GM12878 (cell line): Measurements from ENCODE around the gene VSTM2L. TPM values are rescaled to one million over a fixed set of nuclear protein-coding genes. Genes with fewer than 3 reads are reported as not detected.
A peak's percentile ranks its signal among the peaks of the same experiment; 100 is the strongest.

Experiments used
- ATAC-seq: fragments of 200-7000 bp; cut with Tn5 transposase; 3 replicates; pipeline ENCODE4 v1.9.1; 2020; ENCODE audit warnings: mild to moderate bottlenecking, moderate library complexity
- BruUV-seq: library from RNA; stranded (reverse); fragments of 400-500 nt; replicated peaks from 2 replicates; lab custom pipeline; 2021; lab: Mats Ljungman, UMichigan
- CTCF ChIA-PET: fragments of 300-600 bp; sonication (Branson Sonifier 250); formaldehyde crosslinking; extraction: SDS; loops from one replicate; lab custom pipeline; 2021; ENCODE audit warnings: inconsistent platforms; lab: Yijun Ruan, JAX
- POLR2A ChIA-PET: fragments of 350-600 bp; formaldehyde crosslinking; extraction: SDS; loops from one replicate; lab custom pipeline; 2021; ENCODE audit warnings: inconsistent platforms; lab: Charles Lee
- RAD21 ChIA-PET: fragments of 300-600 bp; sonication (Branson Sonifier 250); formaldehyde crosslinking; loops from one replicate; lab custom pipeline; 2023; ENCODE audit warnings: antibody characterized with exemption; ENCODE audit not compliant: unreplicated experiment; lab: Charles Lee
- SMC1A ChIA-PET: fragments of 300-600 bp; sonication (Branson Sonifier 250); formaldehyde crosslinking; loops from one replicate; lab custom pipeline; 2023; ENCODE audit not compliant: unreplicated experiment, uncharacterized antibody; lab: Charles Lee
- DNase-seq: peaks from one replicate; pipeline ENCODE4 v3.0.0-alpha.2; 2011; ENCODE audit warnings: low read depth, low spot score
- FAIRE-seq: peaks from 3 replicates; lab custom pipeline; 2011; peaks lifted over from hg19 to GRCh38; lab: Jason Lieb, UNC
- H2AFZ ChIP-seq: 2 replicates; pipeline ENCODE4 v1.6.0; 2011; ENCODE audit warnings: low read depth, low read length, control low read depth; ENCODE audit not compliant: control insufficient read depth
- H3K27ac ChIP-seq: 2 replicates; pipeline ENCODE4 v1.5.1; 2011; ENCODE audit warnings: control low read depth; ENCODE audit not compliant: control insufficient read depth, insufficient read depth
- H3K27me3 ChIP-seq, 2 experiments: replicated peaks in 1 of 2; 2 replicates each; pipeline versions ENCODE4 v1.6.0 to v1.6.1; 2011; ENCODE audit warnings: low read length in 1 of 2; ENCODE audit not compliant: control insufficient read depth in 2 of 2, insufficient read depth in 2 of 2
- H3K36me3 ChIP-seq, 2 experiments: 2 replicates each; pipeline ENCODE4 v1.5.1; 2011; ENCODE audit warnings: low read length in 1 of 2; ENCODE audit not compliant: control insufficient read depth in 2 of 2, insufficient read depth in 2 of 2
- H3K4me1 ChIP-seq: 2 replicates; pipeline ENCODE4 v1.6.1; 2011; ENCODE audit warnings: mild to moderate bottlenecking, low read length, moderate library complexity, mixed read lengths; ENCODE audit not compliant: control insufficient read depth, insufficient read depth
- H3K4me2 ChIP-seq: 2 replicates; pipeline ENCODE4 v1.6.0; 2011; ENCODE audit warnings: control low read depth; ENCODE audit not compliant: control insufficient read depth, insufficient read depth
- H3K4me3 ChIP-seq: fragments of 200-600 bp; sonication (generic); 2 replicates; pipeline ENCODE4 v1.5.1; 2016
- H3K79me2 ChIP-seq: 2 replicates; pipeline ENCODE4 v1.6.0; 2011; ENCODE audit warnings: low read length; ENCODE audit not compliant: control insufficient read depth, insufficient read depth
- H3K9ac ChIP-seq: 2 replicates; pipeline ENCODE4 v1.8.0; 2011; ENCODE audit warnings: low read length, control low read depth, mixed read lengths; ENCODE audit not compliant: control insufficient read depth, insufficient read depth
- H3K9me3 ChIP-seq: replicated peaks from 3 replicates; pipeline ENCODE4 v1.5.1; 2011; ENCODE audit warnings: mild to moderate bottlenecking, low read length; ENCODE audit not compliant: control insufficient read depth, insufficient read depth
- H4K20me1 ChIP-seq: 2 replicates; pipeline ENCODE4 v1.6.0; 2011; ENCODE audit not compliant: control insufficient read depth, insufficient read depth
- SMARCA5 ChIP-seq: fragments of 450-650 bp; IDR thresholded peaks from 2 replicates; pipeline ENCODE4 v1.6.1; 2017; ENCODE audit warnings: mild to moderate bottlenecking
- WGBS: methylation state at CpG from one replicate; pipeline ENCODE4 v1.1.6; 2016; ENCODE audit warnings: low lambda C conversion rate; ENCODE audit not compliant: insufficient replicate concordance, insufficient coverage; ENCODE audit errors: missing lambda C conversion rate; 5-methylcytosine and 5-hydroxymethylcytosine counted together
- in situ Hi-C: fragments of 300-500 bp; cut with MboI; formaldehyde crosslinking; loops from 9 replicates; pipeline ENCODE4 v1.14.3; 2018; ENCODE audit warnings: mixed read lengths
- intact Hi-C: fragments of 100-400 bp; cut with micrococcal nuclease; formaldehyde crosslinking; loops from one replicate; pipeline ENCODE4 v1.14.2; 2022; ENCODE audit not compliant: unreplicated experiment
- polyA plus RNA-seq, 11 experiments: library from polyadenylated mRNA; depleted of rRNA in 4 of 11; unstranded in 6 of 11; stranded (reverse) in 5 of 11; fragments of >200 nt; fragmentation: Nextera tagmentation in 4 of 11; fragmentation: Illumina TruSeq in 1 of 11; extraction: Ambion mirVana in 4 of 11; extraction: Trizol in 1 of 11; gene quantifications; 1 replicate in 1 of 11; 2 replicates in 10 of 11; pipeline versions ENCODE4 v1.2.1 to v1.2.3, GENCODE V29; 2011 to 2016; ENCODE audit warnings: inconsistent platforms in 2 of 11, missing spikeins in 2 of 11, low read depth in 1 of 11
- total RNA-seq, 4 experiments: library from RNA; depleted of rRNA in 3 of 4; stranded (reverse); fragments of >200 nt in 3 of 4; fragmentation: Illumina TruSeq in 1 of 4; extraction: Trizol in 1 of 4; gene quantifications; 2 replicates each; pipeline versions ENCODE4 v1.2.1 to v1.2.3, GENCODE V29; 2013 to 2021
- TF ChIP-seq, protein P1 (sequence below): fragments of 450-650 bp; IDR thresholded peaks from 2 replicates; pipeline ENCODE4 v1.6.1; 2017; ENCODE audit warnings: low read depth, mild to moderate bottlenecking, moderate library complexity

VSTM2L gene
- total and polyA plus RNA-seq, 10 of the 15 experiments (the other 5 are each of a cell fraction or from before 2014, with no cell fraction given): 0.05 to 1.5 (median 0.63) TPM; not detected in 2

DNA sequence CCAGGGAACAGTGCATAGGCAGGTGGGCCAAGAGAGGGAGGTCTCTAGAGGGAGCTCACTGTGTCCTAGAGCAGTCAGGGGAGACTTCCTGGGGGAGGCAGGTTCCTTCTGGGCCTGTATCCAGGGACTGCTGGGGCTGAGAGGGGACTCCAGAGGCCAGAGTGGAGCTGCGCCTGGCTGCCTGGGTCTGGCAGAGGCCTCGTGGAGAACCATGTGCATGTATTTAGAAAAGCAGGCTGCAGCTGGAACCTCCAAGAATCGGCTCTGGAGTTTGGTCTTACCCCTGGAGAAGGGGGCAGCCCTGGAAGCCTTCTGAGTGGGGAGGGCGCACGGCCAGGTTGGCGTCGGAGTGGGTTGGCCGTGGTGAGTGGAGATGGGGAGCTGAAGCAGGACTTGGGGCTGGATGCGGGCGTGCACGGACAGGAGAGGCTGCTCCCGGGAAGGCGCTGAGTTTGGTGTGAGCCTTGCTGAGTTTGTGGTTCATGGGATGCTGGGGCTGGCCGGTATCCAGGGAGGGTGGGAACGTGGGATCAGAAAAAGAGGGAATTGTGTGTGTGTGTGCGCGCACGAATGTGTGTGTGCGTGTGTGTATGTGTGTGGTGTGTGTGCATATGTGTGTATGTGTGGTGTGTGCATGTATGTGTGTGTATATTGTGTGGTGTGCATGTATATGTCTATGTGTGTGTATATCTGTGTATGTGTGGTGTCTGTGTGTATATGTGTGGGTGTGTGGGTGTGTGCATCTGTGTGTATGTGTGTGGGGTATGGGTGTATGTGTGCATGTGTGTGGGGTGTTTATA, 10.8 kb downstream of the VSTM2L start (continued):
- TF ChIP-seq, protein P1, sequence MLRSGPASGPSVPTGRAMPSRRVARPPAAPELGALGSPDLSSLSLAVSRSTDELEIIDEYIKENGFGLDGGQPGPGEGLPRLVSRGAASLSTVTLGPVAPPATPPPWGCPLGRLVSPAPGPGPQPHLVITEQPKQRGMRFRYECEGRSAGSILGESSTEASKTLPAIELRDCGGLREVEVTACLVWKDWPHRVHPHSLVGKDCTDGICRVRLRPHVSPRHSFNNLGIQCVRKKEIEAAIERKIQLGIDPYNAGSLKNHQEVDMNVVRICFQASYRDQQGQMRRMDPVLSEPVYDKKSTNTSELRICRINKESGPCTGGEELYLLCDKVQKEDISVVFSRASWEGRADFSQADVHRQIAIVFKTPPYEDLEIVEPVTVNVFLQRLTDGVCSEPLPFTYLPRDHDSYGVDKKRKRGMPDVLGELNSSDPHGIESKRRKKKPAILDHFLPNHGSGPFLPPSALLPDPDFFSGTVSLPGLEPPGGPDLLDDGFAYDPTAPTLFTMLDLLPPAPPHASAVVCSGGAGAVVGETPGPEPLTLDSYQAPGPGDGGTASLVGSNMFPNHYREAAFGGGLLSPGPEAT: no peak

- BruUV-seq: no TSS peak
- WGBS: 43% methylated on average over 5 of the region's 5 CpGs
Observed at GRCh38 chr20:37914367-37914671, 11.4 kb downstream of the VSTM2L start.

More at GRCh38 chr20:37914367-37914671, 11.4 kb downstream of the VSTM2L start:
- Histone ChIP-seq H3K27ac (no peak overlapping the region), H3K4me3 (no peak overlapping the region), H3K9me3 (no peaks in the 10 kb centered on the region), H3K36me3 (no peaks in the 10 kb centered on the region), H3K27me3 (no peaks in the 10 kb centered on the region; a peak in 1 of 4 replicates), H3K79me2 (no peaks in the 10 kb centered on the region), H4K20me1 (no peaks in the 10 kb centered on the region), H3K9ac (no peak overlapping the region), H3K4me1 (no peaks in the 10 kb centered on the region; the same call in none of the 2 replicates), H2AFZ (peak overlapping the region; percentile 15), H3K4me2 (no peak overlapping the region)
- ATAC-seq: no peak
- FAIRE-seq: no peak
- in situ Hi-C loops: no loop called here
- ChIA-PET SMC1A (no interaction called here), CTCF (interaction anchor here (1.1 kb wide), 1 partner anchor 12 kb away, joined by 3 read pairs; the partner anchor contains the start of gene VSTM2L), POLR2A (no interaction called here), RAD21 (no interaction called here)
- intact Hi-C loops: no loop called here
- no peak for DNase-seq
- TF ChIP-seq SMARCA5: no peak
